Dermis microvascular lymphatic vessel endothelial cell (primary cell): ENCODE measurements around the gene SORBS2. TPM values are rescaled to one million over a fixed set of nuclear protein-coding genes. Genes with fewer than 3 reads are reported as not detected.

ENCODE experiments used
- DNase-seq, 2 donors: peaks; one replicate each; pipeline versions ENCODE4 v3.0.0 to v3.0.0-alpha.2; 2010; ENCODE audit warnings: low read depth in 2 of 2
- total RNA-seq: library from RNA; depleted of rRNA; stranded (reverse); fragments of >200 nt; gene quantifications from 2 replicates; pipeline ENCODE4 v1.2.1, GENCODE V29; 2014

The SORBS2 gene
- total RNA-seq, 1 donor from 2014 or later: 86.1 TPM

DNA sequence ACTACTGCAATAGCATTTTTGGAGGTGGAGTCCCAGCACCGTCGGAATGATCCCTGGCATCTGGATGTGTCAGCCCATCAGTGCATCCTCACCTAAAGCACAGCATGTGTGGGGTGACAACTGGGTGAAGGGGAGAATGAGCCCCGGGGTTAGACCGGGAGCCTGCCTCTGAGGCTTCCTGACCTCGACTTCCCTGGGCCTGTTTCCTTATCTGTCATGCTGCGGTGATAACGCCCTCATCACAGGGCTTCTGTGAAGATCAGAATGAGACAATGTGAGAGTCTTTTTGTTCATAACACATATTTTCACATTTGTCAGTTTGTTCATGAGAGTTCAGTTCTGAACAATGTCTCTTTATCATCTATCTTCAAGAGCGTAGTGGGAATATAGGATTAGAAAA is 245.6 kb downstream of the SORBS2 start:
- DNase-seq: peak in 1 of 2 donors; percentile 53

DNA sequence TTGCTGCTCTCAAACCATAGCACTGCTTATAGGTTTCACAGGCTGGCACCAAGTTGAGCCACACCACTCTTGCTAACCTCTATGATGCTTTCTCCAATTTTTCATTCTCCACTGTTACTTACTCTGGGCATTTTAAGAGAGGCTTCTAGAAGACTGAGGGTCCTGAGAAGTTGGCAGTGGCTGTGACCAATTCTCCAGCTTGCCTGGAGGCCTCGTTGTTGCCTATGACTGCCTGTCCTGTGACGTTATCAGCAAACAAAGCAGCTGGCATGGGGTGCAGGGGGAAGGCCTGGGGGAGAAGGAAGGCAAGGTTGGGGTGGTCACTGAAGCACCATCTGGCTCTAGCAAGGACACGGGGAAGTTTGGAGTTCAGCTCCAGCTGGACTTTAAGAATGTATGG is 246.3 kb downstream of the SORBS2 start:
- no peak for DNase-seq

- DNase-seq: no peak
Observed at GRCh38 chr4:185564349-185564748, 247.6 kb downstream of the SORBS2 start.

- DNase-seq: no peak
Observed at GRCh38 chr4:185562531-185562930, 249.5 kb downstream of the SORBS2 start.

GRCh38 chr4:185560316-185560715 is 251.7 kb downstream of the SORBS2 start:
- DNase-seq: no peak

GRCh38 chr4:185559915-185560281 is 252.1 kb downstream of the SORBS2 start:
- peak; percentile 86 to 97 for DNase-seq

GRCh38 chr4:185559251-185559914 is 252.6 kb downstream of the SORBS2 start:
- DNase-seq: peak in 1 of 2 donors; percentile 57

DNA sequence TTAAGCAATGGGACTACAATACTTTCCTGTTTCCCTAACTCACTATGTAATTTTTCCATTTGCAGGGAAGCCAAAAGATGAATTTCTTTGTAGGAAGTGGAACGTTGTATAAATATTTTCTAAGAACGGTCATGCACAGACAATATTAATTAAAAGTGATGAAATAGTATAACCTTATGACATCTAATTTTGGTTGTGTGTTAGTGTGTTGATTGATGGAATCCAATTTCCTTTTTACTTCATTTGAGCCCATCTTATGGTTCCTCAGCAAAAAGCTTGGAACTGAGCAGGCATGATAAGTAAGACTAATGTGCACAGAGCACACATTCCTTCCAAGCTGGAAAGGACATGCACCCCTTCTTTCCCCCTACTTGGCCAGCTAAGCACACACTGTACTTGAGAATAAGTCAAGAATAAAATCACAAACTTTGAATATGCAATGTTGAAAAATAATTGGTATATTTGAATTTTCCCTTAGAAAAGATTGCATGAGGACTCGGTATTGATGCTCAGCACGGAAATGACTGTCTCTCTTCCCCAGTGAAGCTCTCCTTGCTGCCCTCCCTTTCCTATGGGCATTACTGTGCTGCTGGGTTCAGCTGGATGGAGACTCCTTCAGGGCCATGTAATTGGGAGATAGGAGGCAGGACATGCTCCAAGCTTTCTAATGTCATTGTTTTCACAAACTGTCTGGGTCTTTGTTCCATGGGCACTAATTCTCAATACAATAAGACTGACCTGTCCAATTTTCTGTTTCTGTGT is 257.4 kb downstream of the SORBS2 start:
- DNase-seq: no peak

GRCh38 chr4:185552254-185552653 is 259.7 kb downstream of the SORBS2 start:
- no peak for DNase-seq

DNA sequence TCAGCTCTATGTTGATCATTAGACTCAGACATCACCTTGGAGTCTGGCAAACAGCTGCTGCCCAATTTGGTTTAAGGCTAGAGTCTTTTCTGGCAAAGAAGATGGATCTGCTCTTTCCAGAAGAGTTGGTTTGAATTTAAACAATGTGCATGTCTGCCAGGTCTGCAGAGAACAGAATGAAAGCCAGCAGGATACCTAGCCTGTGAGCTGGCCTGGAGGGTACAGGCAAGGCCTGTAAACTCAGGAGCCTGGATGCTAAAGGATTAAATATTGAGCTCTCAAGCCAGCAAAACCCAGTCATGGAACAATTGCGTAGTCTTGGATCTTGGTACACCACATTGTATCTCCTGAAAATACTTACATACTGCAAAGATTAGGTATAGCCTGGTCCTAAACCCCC is 261.1 kb downstream of the SORBS2 start:
- DNase-seq: no peak

- no peak for DNase-seq
Observed at GRCh38 chr4:185549095-185549639, 262.8 kb downstream of the SORBS2 start.

DNA sequence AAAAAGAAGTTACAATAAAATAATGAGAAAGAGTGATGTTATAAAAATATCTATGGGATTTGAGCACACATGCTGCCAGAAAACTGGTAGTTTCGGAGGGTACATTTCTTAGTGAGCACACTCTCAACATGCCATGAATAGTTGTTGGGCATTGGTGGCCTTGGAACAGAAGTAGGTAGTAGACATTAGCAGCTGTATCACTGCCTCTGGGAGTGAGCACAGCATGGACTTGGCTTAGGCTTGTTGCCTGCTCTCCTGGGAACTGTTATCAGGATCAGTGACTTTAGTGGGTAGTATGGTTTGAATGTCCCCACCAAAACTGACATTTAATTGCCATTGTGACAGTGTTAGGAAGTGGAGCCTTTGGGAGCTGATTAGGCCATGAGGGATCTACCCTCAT is 263.4 kb downstream of the SORBS2 start:
- no peak for DNase-seq

- no peak for DNase-seq
Observed at GRCh38 chr4:185546335-185546734, 265.7 kb downstream of the SORBS2 start.

- peak; percentile 70 to 87 for DNase-seq
Observed at GRCh38 chr4:185542626-185543315, 269.2 kb downstream of the SORBS2 start.

DNA sequence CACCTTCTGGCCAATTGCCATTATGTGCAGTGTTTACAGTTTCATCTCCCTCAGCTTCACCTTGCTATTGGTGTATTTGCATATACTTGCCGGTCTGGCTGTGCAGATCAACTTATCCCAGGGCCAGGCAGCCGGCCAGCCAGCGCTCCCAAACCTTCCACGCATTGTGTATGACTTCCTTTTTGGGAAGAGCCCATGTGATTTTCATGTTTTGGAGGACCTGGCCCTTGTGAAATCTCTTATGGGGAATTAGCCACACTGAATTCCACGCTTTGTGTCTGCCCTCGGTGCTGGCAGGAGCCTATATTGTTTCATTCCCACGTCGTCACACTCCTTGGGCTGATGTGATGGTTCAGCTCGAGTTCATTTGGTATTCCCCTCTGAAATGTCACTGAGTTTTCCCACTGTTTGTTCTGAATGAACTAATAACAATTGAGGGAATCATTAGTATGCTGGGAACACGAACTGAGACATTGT is 270.7 kb downstream of the SORBS2 start:
- DNase-seq: peak; percentile 86 to 90

GRCh38 chr4:185540487-185541120 is 271.4 kb downstream of the SORBS2 start:
- DNase-seq: no peak

DNA sequence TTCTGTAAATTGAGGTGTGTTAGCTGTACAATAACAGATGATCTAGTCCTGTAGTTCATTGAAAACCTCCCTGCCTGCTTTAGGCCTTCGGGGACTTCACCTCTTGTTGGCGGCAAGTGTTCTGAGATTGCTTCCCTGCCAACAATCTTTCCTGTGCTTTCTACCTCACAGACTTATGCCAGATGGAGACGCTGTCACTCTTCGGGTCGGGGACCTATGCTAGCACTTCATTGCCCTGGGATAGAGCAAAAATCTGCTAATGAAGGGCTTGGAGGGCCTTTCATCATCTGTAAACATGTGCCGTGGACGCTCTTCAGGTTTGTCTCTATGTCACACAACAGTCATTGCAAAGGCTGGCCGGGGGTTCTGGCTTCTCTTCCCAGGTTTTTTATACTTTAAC is 272.0 kb downstream of the SORBS2 start:
- DNase-seq: no peak

DNA sequence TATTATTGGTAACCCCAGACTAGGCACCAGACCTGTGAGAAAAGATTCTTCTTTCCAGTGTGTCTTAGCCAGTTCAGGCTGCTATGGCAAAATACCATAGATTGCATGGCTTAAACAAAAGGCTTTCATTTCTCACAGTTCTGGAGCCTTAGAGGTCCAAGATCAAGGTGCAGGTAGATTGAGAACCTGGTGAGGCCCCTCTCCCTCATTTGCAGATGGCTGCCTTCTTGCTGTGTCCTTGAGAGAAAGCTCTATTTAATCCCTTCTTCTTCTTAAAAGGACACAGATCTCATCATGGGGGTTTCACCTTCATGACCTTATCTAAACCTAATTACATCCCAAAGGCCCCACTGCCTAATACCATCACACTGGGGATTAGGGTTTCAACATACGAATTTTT is 273.2 kb downstream of the SORBS2 start:
- no peak for DNase-seq

DNA sequence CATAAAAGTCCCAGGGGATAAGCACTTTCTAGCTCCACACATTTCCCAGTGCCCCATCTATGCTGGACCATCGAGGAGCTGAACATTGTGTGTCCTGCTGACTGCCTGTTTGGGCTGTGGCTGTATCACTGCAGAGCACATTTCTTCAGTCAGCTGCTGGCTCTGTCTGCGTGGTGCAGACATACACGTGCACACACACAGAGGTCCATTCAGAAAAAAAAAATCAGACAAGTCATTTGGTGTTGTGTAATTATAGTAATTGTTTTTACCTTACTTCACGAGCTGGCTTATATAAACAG is 275.6 kb downstream of the SORBS2 start:
- peak in 1 of 2 donors; percentile 18 for DNase-seq

DNA sequence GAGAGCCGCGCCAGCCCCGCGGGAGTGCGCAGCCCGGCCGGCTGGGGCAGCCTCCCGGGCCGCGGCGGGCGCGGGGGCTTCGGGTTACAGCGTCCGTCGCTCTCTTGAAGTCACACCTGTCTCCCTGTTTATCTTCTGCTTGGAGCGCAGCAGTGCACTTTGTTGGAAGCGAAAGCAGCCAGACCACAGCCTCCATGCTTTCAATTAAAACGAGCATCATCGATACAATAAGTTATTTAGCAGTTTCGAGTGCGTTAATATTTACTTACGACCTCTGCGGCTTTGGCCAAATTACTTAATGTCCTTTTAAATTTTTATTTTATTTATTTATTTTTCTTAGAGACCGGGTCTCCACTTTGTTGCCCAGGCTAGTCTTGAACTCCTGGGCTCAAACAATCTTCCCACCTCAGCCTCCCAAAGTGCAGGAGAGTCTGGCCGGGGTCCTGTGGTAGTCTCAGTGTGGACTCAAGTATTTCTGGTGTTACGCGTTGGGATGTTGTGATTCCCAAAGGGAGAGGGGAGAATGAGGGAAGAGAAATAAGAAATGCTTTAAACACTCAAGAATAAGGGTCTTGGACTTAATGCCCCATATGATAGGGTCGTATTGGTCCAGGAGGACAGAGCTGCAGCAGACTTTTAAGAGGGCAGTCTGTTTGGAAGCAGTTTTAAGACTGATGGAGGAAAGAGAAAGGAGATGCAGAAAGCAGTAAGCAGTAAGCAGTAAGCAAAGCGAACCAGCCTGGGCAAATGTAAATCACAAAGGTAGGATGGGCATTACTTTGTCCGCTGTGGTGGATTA is 276.2 kb downstream of the SORBS2 start:
- DNase-seq: no peak
